GM19351 (cell line): ENCODE measurements around the gene FRZB.
"Not testable (repeated sequence)": the region's sequence is repeated elsewhere in the genome, so short reads cannot be mapped to it uniquely, and the experiment has no call there.

Source experiments
- ATAC-seq: cut with Tn5 transposase; IDR thresholded peaks from one replicate; pipeline ENCODE4 v1.9.1; 2021; ENCODE audit warnings: mild to moderate bottlenecking, moderate library complexity; ENCODE audit not compliant: unreplicated experiment

The FRZB gene, protein sequence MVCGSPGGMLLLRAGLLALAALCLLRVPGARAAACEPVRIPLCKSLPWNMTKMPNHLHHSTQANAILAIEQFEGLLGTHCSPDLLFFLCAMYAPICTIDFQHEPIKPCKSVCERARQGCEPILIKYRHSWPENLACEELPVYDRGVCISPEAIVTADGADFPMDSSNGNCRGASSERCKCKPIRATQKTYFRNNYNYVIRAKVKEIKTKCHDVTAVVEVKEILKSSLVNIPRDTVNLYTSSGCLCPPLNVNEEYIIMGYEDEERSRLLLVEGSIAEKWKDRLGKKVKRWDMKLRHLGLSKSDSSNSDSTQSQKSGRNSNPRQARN

DNA sequence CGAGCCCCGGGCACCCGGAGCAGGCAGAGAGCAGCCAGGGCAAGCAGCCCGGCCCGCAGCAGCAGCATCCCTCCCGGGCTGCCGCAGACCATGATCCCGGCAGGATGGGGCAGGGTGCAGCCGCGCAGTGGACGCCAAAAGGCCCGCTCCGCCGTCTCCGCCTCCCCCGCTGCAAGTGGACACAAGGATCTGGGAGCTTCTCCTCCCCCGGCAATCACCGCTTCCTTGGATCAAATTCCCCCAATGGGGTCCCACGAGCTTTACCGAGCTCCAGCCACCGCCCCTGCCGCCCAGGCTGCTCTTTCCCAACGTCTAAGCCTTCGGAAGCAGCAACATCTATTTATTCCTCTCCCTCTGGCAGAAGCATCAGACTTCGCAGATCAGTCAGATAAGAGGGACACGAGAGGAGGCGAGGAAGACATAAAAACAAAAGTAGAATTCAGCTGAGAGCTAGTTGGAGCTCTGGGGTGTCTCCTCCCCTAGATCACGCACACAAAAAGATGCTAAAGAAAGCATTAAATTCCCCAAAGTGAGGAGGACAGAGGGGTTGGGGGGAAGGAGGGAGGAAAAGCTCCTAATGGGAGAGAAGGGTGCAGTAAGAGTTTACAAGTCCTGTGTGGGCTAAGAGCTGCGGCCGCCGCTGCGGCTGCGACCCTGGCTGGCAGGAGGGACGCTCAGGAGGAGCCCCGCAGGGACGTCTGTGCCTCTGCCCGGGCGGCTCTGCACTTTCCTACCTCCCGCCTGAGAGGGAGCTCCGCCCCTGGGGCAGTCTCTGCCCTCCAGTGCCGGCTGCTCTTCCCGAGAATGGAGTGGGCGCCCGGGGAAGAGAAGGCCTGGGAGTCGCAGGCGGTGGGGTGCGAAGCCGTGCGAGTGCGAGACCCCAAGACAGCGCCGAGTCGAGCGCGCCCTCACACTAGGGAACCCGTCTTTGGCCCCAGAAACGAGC, at the start of gene FRZB:
Gene FRZB, minus strand, starts transcription at position 177 of the 946 bp plus-strand sequence. Its CDS starts 85 bp downstream, at position 92.
- no peak for ATAC-seq

DNA sequence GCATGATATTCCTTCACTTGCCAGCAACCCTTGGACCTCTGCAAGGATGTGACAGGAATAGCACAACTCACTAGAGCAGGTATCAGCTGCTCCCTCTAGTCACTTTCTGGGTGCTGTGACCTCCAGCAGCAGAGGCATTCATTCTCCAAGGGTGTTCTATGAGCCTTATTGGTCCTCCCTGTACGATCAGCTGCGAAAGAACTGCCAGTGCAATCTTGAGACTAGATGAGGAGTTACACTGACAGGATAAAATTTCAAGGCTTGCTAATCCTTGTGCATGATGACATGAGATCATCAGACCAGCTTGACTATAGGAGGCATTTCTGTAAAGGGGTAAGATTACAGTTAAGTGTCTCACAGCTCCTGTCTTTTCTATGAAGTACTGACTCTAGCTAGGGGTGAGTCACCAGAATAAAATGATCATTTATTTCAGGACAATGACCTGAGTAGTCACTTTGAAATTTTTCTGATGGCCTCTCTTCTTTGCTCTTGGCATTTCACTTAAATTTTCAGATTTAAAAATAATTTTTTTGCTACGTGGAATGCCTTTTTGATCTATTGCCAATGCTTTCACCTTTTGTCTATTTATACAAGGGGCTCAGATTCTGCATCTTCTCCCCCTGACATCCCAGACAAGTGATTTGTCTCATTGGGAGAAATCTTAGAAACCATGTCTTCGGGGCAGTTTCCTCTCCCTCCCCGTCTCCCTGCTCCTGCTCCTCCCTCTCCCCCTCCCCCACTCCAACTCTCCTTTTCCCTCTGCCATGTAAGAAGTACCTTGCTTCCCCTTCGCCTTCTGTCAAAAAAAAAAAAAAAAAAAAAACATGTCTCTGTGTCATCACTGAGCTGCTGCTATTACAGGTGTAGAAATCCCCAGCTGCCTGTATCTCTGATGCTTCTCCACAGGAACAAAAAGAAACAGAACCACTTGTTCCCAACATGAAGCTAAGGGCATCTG, 49.2 kb upstream of the FRZB start:
- no peak for ATAC-seq

DNA sequence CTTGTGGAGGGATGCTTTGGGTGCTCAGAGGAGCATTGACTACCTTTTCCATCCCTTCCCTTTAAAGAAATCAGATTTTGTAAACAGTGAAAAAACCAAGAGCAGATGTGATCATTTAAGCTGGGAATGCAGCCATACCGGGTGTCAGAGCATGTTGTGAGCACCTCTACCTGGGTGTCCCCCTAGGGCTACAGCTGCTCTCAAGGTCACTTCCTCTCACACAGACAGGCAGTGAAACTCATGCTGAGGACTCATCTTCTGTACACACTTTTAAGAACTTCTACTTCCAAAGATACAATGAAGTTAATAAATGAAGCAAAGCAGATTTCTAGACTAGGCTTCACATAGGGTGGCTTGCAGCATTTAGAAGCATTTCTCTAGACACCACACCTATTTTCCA, 48.4 kb upstream of the FRZB start:
- no peak for ATAC-seq

DNA sequence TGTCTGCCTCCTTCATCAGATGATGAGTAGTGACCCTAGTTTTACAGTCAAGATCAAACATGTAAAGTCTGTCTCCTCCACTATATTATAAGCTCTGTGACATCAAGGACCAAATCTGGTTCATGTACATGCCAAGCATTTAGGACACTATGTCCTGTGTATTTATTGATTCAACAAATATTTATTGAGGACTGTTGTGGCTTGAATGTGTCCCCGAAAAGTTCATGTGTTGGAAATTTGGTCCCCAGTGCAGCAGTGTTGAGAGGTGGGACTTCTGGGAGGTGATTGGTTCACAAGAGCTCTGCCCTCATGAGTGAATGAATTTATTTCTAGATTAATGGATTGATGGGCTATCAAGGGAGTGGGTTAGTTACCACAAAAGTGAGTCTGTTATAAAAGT, 46.6 kb upstream of the FRZB start:
- ATAC-seq: no peak

DNA sequence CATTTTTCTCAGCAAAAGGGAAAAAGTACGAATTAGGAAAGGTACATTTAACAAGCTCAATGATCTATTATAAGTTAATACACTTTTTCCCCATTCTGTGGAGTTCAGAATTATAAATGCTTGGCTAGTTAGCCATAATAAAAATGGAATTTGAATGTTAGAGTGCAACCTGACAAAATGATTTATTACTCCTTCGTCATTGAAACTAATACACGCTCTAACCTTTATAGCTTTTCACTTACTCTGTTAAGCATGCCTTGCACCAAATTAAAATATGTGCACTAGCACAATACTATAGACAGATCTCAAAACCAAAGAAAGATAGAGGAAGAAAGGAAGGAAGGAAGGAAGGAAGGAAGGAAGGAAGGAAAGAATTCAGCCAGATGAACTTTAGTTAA, 46.1 kb upstream of the FRZB start:
- ATAC-seq: no peak

DNA sequence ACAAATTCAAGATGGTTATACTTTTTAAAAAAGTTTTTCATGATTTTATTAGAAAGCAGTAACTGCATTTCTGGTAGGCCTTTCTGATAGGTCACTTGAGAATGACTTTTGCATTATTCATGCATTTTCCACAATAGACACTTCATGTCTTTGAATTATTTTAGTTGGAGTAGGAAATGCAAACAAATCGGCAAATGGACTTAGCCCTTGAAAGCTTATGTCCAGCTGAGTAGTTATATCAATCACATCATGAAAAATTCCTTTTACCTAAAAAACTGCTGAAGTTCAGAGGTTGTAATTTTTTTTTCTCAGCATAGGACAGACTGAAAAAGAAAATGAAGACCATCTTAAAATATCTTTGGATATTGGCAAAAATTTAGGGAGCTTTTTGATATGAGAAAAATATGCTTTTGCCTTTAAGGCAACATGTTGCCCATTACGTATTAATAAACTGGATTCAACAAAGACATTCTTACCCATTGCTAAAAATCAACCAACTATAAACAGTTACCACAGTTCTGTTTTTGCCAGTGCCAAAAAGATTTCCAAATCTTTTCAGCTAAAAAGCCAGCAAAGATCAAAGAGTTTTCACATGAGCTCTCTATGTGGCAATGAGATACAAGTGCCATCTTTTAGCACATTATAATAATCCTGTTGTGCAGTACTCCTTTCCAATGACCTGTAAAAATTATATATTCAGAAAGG, 45.5 kb upstream of the FRZB start:
- ATAC-seq: no peak

DNA sequence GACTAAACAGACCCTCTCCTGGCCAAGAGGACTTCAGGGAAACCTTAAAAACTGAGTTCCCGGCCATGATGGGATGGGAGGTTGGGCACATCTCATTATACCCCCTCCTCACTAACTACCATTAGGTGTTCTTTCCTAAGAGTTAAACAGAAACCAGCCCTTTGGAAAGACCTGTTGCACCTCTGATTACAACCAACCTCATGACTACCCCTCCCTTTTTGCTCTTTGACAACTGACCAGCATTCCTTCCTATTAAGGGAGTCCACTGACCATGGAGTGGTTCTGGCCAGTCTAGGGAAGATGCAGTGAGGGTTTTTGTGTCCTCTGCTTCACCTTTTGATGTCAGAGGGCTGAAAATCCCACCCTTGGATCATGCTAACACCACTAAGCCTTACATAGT, 44.5 kb upstream of the FRZB start:
- no peak for ATAC-seq

DNA sequence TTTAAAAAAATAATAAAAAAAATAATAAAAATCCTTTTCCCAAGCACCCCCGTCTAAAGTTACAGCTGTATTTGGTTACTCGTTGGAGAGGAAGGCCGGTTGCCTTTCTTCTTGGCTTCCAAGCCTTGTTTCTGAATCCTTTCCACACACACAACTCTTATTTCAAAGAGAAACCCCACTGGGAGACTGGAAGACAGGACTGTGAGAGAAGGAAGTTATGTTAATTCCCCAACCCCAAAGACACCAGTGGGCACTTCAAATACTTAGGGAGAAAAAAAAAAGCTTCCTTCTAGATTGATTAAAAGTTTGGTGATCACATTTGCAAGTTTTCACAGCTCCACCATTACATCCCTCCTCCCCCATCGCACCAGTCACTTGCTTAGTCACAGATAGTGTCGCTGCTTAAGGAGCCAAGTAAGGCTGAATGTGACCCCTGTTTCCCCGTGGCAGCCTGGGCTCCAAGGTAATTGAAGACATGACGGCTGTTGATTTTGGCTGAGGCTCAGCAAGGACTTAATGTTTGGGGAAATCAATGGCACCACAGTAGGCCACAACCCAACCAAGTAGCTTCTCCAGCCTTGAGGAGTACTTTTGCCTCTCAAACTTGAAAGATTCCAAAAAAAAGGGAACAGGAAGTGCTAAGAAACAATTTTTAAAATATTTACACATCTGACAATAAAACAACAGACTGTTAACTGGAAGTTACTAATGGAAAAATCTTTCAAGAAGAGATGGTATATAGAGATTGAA, 40.8 kb upstream of the FRZB start:
- no peak for ATAC-seq

DNA sequence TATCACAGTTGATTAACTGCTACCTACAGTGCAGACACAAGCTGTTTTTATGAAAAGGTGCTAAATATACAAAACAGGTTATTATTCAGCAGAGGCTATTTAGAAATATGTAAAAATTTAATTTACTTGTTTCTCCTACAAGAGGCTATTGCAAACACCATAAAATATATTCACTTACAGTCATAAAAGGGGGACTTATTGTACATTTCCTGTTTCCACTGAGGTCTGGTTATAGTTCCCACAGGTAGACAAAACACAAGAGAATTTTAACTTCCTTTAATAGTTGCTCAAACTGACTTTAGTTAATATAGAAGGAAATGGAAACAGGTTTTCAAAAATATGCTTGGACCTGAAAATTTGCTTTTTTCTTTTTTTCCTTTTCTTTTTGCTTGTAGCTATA, 40.0 kb upstream of the FRZB start:
- no peak for ATAC-seq

DNA sequence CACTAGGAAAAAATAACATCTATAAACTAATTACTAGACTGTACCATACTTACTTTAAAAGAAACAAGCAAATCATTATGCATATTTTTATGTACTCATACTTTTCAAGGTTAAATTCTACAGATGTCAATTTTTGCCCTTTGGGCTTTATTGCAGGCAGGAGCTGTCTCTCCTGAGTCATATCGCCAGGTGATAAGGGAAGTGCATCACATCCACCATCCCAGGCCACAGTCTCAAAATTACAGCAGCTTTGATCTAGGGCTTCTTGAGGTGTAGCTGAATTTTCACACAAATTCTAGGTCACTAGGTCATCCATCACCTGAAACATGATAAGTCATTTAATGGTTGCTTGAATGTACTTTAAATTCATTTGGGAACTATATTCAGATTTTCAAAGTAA, 38.4 kb upstream of the FRZB start:
- no peak for ATAC-seq

DNA sequence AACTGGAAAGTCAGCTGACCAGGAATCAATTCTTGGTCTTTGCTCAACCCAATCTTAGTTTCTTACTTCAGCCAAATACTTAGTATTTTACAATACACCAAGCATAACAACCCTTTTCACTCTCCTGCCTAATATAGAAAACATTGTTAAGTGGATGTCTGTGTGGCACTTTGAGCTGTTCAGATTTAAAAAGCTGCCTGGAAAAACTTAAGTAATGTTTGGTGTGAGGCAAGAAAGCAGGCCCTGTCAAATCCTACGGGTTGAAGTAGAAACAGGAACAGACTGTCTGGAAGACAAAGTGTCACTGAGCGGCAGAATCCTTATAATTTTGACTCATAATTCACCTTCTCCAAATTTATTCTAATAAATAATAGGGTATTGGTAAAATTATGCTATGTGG, 37.1 kb upstream of the FRZB start:
- ATAC-seq: no peak

DNA sequence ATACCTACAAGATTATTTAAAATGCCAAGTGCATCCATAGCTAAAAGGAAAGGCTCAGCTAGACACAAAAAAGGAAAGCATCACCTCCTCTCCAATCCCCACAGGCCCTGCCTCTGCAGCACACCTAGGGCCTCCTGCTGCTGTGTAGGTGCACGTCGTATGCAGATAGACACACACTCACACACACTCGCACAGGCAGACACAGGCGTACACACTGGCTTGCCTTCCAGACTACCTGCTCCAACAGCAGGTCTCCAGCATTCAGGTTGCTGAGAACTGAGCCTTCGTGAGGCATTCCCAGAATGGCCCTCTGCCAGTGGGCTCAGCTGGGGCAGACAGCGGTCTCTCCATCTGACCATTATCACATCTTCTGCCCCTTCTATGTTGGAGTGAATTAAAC, 35.3 kb upstream of the FRZB start:
- ATAC-seq: no peak

DNA sequence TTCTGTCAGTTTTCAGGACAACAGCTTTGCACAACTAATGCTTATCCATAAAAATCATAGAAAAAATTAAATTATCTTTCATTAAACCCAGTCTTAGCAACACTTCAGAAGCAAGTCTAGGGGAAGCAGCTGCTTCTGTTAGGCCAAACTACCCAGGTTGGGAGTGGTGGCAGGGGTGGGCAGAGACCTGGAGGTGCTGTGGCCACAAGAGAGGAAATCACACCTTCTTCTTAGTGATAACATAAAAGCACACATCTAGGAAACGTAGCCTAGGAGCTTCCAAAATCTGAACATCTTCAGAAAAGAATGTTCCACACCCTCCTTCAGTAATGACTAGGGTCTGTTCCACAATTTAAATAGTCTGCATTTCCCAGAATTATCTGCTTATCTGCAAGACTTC, 32.3 kb upstream of the FRZB start:
- ATAC-seq: no peak

DNA sequence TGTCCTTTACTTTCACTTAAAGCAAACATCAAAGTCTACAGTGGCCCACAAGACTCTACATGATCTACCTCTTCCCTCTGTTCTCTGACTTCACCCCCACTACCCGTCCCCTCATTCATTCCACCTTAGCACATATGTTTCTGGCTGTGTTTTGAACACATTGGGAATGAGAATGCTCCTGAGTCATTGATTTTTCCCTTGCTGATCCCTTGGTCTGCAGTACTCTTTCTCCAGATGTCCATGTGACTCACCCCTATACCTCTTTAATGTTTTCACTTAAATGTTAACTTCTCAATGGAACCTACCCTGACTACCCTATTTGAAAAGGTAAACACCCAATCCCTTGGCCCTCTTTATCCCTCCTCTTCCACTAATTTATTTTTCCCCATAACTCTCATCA, 30.7 kb upstream of the FRZB start:
- ATAC-seq: no peak

DNA sequence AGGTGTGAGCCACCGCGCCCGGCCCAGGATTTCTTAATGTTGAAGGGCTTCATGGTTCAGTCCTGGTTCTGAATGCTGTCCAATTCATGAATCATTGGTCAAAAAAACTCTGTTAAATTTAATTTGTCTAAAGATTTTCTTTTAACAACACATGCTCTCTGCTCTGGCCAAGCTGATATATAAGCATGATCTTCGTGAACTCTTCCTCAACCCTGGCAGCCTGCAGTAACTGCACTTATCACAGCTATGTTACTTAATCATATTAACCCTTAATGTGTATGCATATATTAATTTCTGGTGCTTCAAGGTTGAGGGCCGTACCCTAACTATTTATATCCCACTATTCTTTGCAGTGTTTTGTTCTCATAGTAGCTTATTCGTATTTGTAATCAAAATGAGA, 29.4 kb upstream of the FRZB start:
- no peak for ATAC-seq

DNA sequence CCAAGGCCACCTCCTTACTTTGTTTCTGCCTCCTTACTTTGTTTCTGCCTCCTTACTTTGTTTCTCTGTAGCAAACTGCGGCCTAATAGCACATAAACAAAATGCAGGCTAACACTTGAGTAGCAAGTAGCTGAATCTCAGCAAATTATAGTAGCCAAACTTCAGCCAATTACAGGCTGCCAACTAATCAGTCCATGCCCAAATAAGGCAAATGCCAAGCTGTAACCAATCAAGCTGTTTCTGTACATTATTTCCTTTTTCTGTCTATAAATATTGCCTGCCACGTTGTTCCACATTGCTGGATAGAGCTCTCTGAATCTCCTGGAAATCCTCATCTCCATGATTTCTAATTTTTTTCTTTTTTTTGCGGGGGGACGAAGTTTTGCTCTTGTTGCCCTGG, 28.7 kb upstream of the FRZB start:
- ATAC-seq: no peak

DNA sequence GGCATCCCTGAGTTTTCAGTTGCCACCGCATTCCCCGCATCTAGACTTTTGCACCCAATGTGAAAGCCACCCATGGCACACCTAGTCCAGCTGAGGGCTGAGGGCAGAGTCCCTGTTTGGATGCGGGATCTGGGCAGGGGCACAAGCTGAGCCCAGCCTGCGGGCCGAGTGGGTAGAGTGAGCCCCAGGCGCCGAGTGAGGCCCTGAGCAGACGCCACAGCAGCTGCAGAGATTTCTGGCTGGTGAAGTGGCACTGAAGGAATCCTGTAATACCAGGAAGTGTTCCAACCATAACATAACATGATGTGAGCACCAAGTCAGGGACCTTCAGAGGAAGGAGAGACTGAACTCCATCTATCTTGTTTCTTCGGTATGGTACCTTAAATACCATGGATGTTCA, 27.7 kb upstream of the FRZB start:
- ATAC-seq: no peak

DNA sequence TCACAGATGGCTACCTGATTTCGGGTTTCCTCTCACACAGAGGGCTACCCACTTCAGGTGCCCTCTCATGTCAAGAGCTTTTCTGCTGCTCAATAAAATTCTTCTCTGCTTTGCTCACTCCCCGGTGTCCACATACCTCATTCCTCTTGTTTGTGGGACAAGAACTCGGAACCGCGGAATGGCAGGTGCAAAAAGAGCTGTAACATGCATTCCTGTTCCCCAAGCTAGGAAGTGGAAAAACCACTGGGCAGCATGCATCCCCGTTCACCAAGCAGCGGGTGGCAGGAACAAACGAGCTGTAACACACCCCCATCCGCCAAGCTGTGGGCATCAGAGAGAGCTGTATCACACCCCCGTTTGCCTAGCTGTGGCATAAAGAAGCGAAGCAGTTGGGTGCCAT, 27.2 kb upstream of the FRZB start:
- ATAC-seq: no peak

DNA sequence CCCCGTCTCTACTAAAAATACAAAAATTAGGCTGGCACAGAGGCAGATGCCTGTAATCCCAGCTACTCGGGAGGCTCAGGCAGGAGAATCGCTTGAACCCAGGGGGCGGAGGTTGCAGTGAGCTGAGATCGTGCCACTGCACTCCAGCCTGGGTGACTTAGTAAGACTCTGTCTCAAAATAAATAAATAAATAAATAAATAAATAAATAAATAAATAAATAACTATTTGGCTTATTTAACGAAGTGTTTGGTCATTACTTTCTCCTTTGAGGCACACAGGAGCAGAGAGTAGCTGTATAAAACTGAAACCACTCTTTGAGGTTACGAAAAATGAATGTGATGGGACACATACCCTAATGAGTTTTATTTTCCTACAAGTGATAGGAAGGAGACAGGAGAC, 26.6 kb upstream of the FRZB start:
- not testable (repeated sequence) for ATAC-seq

DNA sequence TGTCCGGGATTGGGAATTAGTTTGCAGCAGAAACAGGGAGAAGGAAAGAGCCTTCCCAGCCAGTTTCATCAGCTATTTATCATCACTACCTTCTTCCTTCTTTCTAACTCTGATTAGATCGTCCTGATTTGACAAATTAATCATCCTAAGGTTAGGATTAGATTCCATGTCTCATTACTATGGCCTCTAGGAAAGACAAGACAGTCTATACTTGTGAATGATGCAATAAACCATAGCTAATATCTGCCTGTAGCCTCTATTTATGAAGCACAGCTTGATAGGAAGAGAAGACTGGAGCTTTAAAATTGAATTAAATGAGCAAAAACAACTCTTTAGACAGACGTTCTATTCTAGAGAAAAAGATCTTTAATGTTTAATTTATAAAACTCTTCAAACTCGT, 25.2 kb upstream of the FRZB start:
- ATAC-seq: no peak
